HepG2 (cell line): Measurements from ENCODE around the gene PPP1R18. TPM values are rescaled to one million over a fixed set of nuclear protein-coding genes. Genes with fewer than 3 reads are reported as not detected.

Experiments used
- ARNTL ChIP-seq: sonication (generic); formaldehyde crosslinking; IDR thresholded peaks from 2 replicates; pipeline ENCODE4 v1.4.0; 2020; ENCODE audit warnings: mild to moderate bottlenecking, missing genetic modification reagents
- HOXD1 ChIP-seq: sonication (generic); formaldehyde crosslinking; IDR thresholded peaks from 2 replicates; pipeline ENCODE4 v1.5.0; 2020; ENCODE audit warnings: missing genetic modification reagents
- MTERF4 ChIP-seq: sonication (generic); formaldehyde crosslinking; IDR thresholded peaks from 2 replicates; pipeline ENCODE4 v1.8.0; 2023; ENCODE audit warnings: mild to moderate bottlenecking, missing genetic modification reagents
- NFIC ChIP-seq: IDR thresholded peaks from 2 replicates; pipeline ENCODE4 v1.6.1; 2012; ENCODE audit warnings: mild to moderate bottlenecking, low read length, inconsistent platforms
- SMARCE1 ChIP-seq: fragments of 450-650 bp; IDR thresholded peaks from 2 replicates; pipeline ENCODE4 v1.6.1; 2017; ENCODE audit warnings: borderline replicate concordance
- SP4 ChIP-seq: sonication (generic); formaldehyde crosslinking; IDR thresholded peaks from 2 replicates; pipeline ENCODE4 v1.8.1; 2023; ENCODE audit warnings: mild to moderate bottlenecking, missing genetic modification reagents
- TRIM22 ChIP-seq: fragments of 450-650 bp; IDR thresholded peaks from 2 replicates; pipeline ENCODE4 v1.6.1; 2017
- ZBTB40 ChIP-seq, 2 experiments: fragments of 450-650 bp in 1 of 2; sonication (generic) in 1 of 2; formaldehyde crosslinking in 1 of 2; IDR thresholded peaks; 2 replicates each; pipeline versions ENCODE4 v1.6.1 to v1.8.0; 2016 to 2022; ENCODE audit warnings: antibody characterized with exemption in 1 of 2, mild to moderate bottlenecking in 1 of 2, missing genetic modification reagents in 1 of 2
- ZNF160 ChIP-seq: sonication (generic); formaldehyde crosslinking; IDR thresholded peaks from 2 replicates; pipeline ENCODE4 v1.8.0; 2022; ENCODE audit warnings: mild to moderate bottlenecking, inconsistent platforms, missing genetic modification reagents
- ZNF570 ChIP-seq: sonication (generic); formaldehyde crosslinking; IDR thresholded peaks from 2 replicates; pipeline ENCODE4 v1.4.0; 2020; ENCODE audit warnings: mild to moderate bottlenecking, missing genetic modification reagents, borderline replicate concordance
- ZNF724P ChIP-seq: sonication (generic); formaldehyde crosslinking; IDR thresholded peaks from 2 replicates; pipeline ENCODE4 v1.8.0; 2022; ENCODE audit warnings: missing genetic modification reagents, borderline replicate concordance
- ZNF770 ChIP-seq: sonication (generic); formaldehyde crosslinking; IDR thresholded peaks from 2 replicates; pipeline ENCODE4 v1.5.0; 2020; ENCODE audit warnings: mild to moderate bottlenecking, missing genetic modification reagents
- polyA plus RNA-seq, 8 experiments: library from polyadenylated mRNA; depleted of rRNA in 3 of 8; stranded (reverse) in 7 of 8; unstranded in 1 of 8; fragments of >200 nt; fragmentation: Illumina TruSeq in 4 of 8; extraction: Trizol in 4 of 8; gene quantifications; 2 replicates each; pipeline versions ENCODE4 v1.2.1 to v1.2.3, GENCODE V29; 2011 to 2016; ENCODE audit warnings: low read depth in 4 of 8, missing spikeins in 1 of 8, mixed read lengths in 1 of 8; ENCODE audit not compliant: insufficient read depth in 1 of 8
- total RNA-seq, 5 experiments: library from RNA; depleted of rRNA; stranded (reverse); fragments of >200 nt; fragmentation: Illumina TruSeq; extraction: Trizol; gene quantifications; 2 replicates each; pipeline ENCODE4 v1.2.3, GENCODE V29; 2016; ENCODE audit warnings: low read depth in 1 of 5

PPP1R18 gene
- total and polyA plus RNA-seq, 2 of the 13 experiments (the other 11 are each of a cell fraction or from before 2014, with no cell fraction given) = 4.9 to 9.2 TPM

- no peak for TF ChIP-seq ZBTB40 (IDR thresholded peaks at IDR 0.05)
- TF ChIP-seq ZBTB40 (CRISPR knock-in tag; IDR thresholded peaks at IDR 0.05) = peak; percentile 88
- no peak for TF ChIP-seq TRIM22
- peak; percentile 86 for TF ChIP-seq HOXD1
- TF ChIP-seq ZNF570 (CRISPR knock-in tag) = no peak
- peak; percentile 95; the same call in 1 of the 2 replicates for TF ChIP-seq ZNF724P (CRISPR knock-in tag)
- peak; percentile 91 for TF ChIP-seq SP4 (CRISPR knock-in tag)
- no peak for TF ChIP-seq NFIC
- peak; percentile 97 for TF ChIP-seq ZNF160 (CRISPR knock-in tag)
- TF ChIP-seq SMARCE1 = no peak
- TF ChIP-seq MTERF4 (CRISPR knock-in tag) = peak; percentile 97
- peak; percentile 81 for TF ChIP-seq ARNTL (CRISPR knock-in tag)
- TF ChIP-seq ZNF770 (CRISPR knock-in tag) = peak; percentile 82
Measured at GRCh38 chr6:30647242-30648116, 39.0 kb downstream of the PPP1R18 start (continued).
